Mammary microvascular endothelial cell (primary cell): ENCODE data around the gene RDH16. TPM values are rescaled to one million over a fixed set of nuclear protein-coding genes. Genes with fewer than 3 reads are reported as not detected.

Experiments
- total RNA-seq: library from RNA; depleted of rRNA; stranded (reverse); fragments of >200 nt; gene quantifications from 2 replicates; pipeline ENCODE4 v1.2.3, GENCODE V29; 2015

The RDH16 gene, protein sequence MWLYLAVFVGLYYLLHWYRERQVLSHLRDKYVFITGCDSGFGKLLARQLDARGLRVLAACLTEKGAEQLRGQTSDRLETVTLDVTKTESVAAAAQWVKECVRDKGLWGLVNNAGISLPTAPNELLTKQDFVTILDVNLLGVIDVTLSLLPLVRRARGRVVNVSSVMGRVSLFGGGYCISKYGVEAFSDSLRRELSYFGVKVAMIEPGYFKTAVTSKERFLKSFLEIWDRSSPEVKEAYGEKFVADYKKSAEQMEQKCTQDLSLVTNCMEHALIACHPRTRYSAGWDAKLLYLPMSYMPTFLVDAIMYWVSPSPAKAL
- total RNA-seq: not detected in 2 replicates

GRCh38 chr12:56957229-56958052 lies at the start of gene RDH16:
RDH16 (minus strand) TSS chr12:56957608; CDS start chr12:56957462, 146 bp downstream.

DNA sequence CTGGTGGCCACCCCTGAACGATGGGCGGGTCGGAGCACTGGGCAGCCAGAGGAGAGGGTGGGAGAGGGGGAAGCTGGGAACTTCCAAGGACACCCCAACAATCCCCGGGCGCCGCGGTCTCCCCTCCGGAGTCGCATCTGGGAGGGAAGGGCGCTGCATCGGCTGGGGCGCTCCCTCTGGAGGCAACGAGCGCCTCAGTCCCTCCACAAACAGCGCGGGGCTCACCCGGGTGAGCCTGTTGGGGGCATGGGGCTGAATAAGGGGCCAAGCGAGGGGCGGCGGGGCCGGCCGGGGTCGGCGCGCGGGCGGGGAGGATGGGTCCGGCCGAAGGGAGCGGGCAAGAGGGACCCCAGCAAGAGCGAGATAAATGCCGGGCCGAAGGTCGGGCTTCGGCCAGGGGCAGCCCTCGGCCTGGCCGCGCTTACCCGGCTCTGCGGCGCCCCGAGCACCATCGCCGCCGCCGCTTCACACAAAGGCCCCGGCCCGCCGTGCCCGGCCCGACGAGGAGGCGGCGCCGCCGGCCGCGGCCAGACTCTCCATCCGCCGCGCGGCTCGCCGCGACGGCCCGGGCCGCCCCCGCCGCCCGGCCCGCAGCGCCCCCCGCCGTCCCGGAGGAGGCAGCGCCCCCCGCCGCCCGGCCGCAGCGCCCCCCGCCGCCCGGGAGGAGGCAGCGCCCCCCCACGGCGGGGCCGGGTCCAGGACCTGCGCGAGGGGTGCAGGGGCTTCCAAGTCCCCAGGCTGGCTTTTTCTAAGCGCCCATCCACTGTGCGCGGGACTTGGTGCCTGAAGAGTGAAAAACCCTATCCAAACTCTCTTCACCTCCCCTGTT lies 48.8 kb upstream of the RDH16 start, which contains the start of gene ZBTB39:
ZBTB39 (minus strand) TSS at position 567 of the 829 bp plus-strand sequence. CDS start 1,629 bp downstream, outside the sequence.

DNA sequence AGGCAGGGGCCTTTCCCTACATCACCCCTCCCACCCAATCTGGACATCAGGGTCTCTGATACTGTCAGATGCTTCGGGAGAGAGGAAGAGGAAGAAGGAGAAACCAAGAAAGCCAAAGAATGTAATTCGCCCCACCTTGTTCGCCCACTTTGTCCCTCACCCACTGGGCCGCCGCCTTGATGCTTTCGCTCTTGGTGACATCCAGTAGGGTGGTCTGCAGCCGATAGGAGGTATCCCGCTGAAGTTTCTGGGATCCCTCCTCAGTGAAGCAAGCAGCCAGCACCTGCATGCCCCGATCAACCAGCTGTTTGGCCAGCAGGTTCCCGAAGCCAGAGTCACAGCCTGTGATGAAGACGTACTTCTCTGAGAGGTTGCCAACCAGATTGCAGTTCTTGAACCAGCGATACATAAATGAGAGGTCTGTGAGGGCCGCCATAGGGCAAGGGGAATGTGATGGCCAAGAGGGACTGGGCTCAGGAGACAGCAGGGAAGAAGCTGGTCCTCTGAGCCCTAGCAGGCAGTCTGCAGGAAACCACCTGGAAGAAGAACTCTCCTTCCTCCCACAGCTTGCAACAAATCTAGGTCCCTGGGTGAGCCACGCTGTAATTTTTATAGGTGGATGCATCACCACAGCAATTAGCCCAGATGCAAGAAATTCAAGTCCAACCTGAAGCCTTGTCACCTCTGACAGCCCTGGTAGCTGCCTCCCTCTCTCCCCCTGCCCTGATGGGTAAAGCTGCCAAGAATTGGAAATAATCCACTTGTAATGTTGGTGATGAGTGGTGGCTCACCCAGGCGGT lies 23.4 kb downstream of the RDH16 start, which contains the start of gene SDR9C7:
SDR9C7 (minus strand) TSS at position 583 of the 800 bp plus-strand sequence; CDS start at position 436, 147 bp downstream.

Other genes with a start within 250 kb of the RDH16 start
- gene NACA, start 232.3 kb downstream of the RDH16 start, total RNA-seq: 1,213 and 1,259 TPM in 2 replicates
- 15.6 and 20.0 TPM in 2 replicates for gene PRIM1, start 205.3 kb downstream of the RDH16 start, total RNA-seq
- gene HSD17B6, start 194.3 kb downstream of the RDH16 start, total RNA-seq: 0.20 TPM in 1 of 2 replicates, not detected in the other
- not detected in 2 replicates for gene SDR9C7, start 23.2 kb downstream of the RDH16 start, total RNA-seq
- 3.6 and 3.9 TPM in 2 replicates for gene ZBTB39, start 48.9 kb upstream of the RDH16 start, total RNA-seq
- not detected in 2 replicates for gene TAC3, start 58.9 kb upstream of the RDH16 start, total RNA-seq
- not detected in 2 replicates for gene MYO1A, start 92.5 kb upstream of the RDH16 start, total RNA-seq
- 10.5 and 11.4 TPM in 2 replicates for gene NEMP1, start 121.2 kb upstream of the RDH16 start, total RNA-seq
- gene NAB2, start 131.5 kb upstream of the RDH16 start, total RNA-seq: 15.3 and 16.1 TPM in 2 replicates
- 70.9 and 79.9 TPM in 2 replicates for gene STAT6, start 153.8 kb upstream of the RDH16 start, total RNA-seq
- 0.40 and 0.54 TPM in 2 replicates for gene LRP1, start 170.9 kb upstream of the RDH16 start, total RNA-seq
- gene LRP1-AS, start 190.0 kb upstream of the RDH16 start, total RNA-seq: not detected in 2 replicates